Panc1 (cell line): ENCODE measurements around the gene SPTLC2.

ENCODE experiments used
- CTCF ChIP-seq: fragments of 450-650 bp; IDR thresholded peaks from 2 replicates; pipeline ENCODE4 v1.5.1; 2017; ENCODE audit warnings: mild to moderate bottlenecking
- POLR2AphosphoS5 ChIP-seq: IDR thresholded peaks from 2 replicates; pipeline ENCODE4 v1.6.1; 2012; ENCODE audit warnings: mild to moderate bottlenecking, low read depth, low read length, moderate library complexity
- SIN3A ChIP-seq: IDR thresholded peaks from 2 replicates; pipeline ENCODE4 v1.6.1; 2012; ENCODE audit warnings: low read depth, mild to moderate bottlenecking, low read length, moderate library complexity, borderline replicate concordance; ENCODE audit not compliant: insufficient read depth
- TF ChIP-seq, protein P1 (sequence below), 2 experiments: IDR thresholded peaks; 2 replicates each; pipeline ENCODE4 v1.6.1; 2011 to 2012; ENCODE audit warnings: low read depth in 2 of 2, control low read depth in 1 of 2, low read length in 1 of 2, mild to moderate bottlenecking in 1 of 2, moderate library complexity in 1 of 2; ENCODE audit not compliant: insufficient read depth in 1 of 2

- TF ChIP-seq CTCF (no peak), SIN3A (no peak), POLR2AphosphoS5 (no peak)
- TF ChIP-seq, protein P1, sequence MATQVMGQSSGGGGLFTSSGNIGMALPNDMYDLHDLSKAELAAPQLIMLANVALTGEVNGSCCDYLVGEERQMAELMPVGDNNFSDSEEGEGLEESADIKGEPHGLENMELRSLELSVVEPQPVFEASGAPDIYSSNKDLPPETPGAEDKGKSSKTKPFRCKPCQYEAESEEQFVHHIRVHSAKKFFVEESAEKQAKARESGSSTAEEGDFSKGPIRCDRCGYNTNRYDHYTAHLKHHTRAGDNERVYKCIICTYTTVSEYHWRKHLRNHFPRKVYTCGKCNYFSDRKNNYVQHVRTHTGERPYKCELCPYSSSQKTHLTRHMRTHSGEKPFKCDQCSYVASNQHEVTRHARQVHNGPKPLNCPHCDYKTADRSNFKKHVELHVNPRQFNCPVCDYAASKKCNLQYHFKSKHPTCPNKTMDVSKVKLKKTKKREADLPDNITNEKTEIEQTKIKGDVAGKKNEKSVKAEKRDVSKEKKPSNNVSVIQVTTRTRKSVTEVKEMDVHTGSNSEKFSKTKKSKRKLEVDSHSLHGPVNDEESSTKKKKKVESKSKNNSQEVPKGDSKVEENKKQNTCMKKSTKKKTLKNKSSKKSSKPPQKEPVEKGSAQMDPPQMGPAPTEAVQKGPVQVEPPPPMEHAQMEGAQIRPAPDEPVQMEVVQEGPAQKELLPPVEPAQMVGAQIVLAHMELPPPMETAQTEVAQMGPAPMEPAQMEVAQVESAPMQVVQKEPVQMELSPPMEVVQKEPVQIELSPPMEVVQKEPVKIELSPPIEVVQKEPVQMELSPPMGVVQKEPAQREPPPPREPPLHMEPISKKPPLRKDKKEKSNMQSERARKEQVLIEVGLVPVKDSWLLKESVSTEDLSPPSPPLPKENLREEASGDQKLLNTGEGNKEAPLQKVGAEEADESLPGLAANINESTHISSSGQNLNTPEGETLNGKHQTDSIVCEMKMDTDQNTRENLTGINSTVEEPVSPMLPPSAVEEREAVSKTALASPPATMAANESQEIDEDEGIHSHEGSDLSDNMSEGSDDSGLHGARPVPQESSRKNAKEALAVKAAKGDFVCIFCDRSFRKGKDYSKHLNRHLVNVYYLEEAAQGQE (IDR thresholded peaks at IDR 0.05; ENCODE audit: insufficient read depth in 1 of 2, low read depth in 2 of 2, low read length in 1 of 2) = no peak
Measured at GRCh38 chr14:77542421-77543239, 73.8 kb downstream of the SPTLC2 start.
